Activated naive CD8-positive, alpha-beta T cell treated with anti-CD3 and anti-CD28 coated beads, Interleukin-2, amount 50 U/mL, for 24 hours (primary cell): Measurements from ENCODE around the gene CCR3.
A peak's percentile ranks its signal among the peaks of the same experiment; 100 is the strongest.

ENCODE experiments used
- ATAC-seq: fragments of 150-1000 bp; cut with Tn5 transposase; one replicate; pipeline ENCODE4 v1.10.0; 2021
- DNase-seq: peaks from one replicate; pipeline ENCODE4 v3.0.0; 2021
- H3K27ac Mint-ChIP-seq: one replicate; pipeline ENCODE4 v1.8.0; 2021; ENCODE audit warnings: mild to moderate bottlenecking, mixed read lengths
- H3K27me3 Mint-ChIP-seq: one replicate; pipeline ENCODE4 v1.8.0; 2021; ENCODE audit warnings: mixed read lengths
- H3K36me3 Mint-ChIP-seq: one replicate; pipeline ENCODE4 v1.8.0; 2021; ENCODE audit warnings: low read depth, mixed read lengths
- H3K4me1 Mint-ChIP-seq: one replicate; pipeline ENCODE4 v1.8.0; 2021; ENCODE audit warnings: mixed read lengths
- H3K4me3 Mint-ChIP-seq: one replicate; pipeline ENCODE4 v1.8.0; 2021; ENCODE audit warnings: mild to moderate bottlenecking, moderate library complexity, mixed read lengths
- H3K9me3 Mint-ChIP-seq: one replicate; pipeline ENCODE4 v1.8.0; 2021; ENCODE audit warnings: mixed read lengths

Gene CCR3

DNA sequence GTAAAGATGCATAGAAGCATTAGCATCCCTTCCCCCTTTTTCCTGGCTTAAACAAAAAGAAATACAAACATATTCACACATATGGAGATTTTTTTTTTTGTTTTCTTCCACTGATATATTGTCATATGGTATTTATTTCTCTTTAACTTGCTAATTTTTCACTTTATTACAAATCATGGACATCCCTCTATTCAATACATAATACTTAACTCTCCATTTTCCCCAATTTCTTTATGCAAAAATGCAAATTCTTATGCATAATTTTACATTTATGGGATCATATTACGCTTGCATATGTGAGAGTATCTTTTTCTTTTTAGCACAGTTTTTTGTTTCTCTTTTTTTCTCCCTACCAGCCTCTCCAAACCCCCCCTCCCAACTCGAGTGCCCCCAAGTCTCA, 48.8 kb downstream of the CCR3 start:
- Mint-ChIP-seq H3K4me3 (no peak overlapping the region), H3K27me3 (peaks cover 10% of the 10 kb centered on the region), H3K9me3 (no peaks in the 10 kb centered on the region), H3K27ac (no peak overlapping the region), H3K36me3 (no peaks in the 10 kb centered on the region), H3K4me1 (peaks cover 36% of the 10 kb centered on the region)
- ATAC-seq (no peak), DNase-seq (no peak)

DNA sequence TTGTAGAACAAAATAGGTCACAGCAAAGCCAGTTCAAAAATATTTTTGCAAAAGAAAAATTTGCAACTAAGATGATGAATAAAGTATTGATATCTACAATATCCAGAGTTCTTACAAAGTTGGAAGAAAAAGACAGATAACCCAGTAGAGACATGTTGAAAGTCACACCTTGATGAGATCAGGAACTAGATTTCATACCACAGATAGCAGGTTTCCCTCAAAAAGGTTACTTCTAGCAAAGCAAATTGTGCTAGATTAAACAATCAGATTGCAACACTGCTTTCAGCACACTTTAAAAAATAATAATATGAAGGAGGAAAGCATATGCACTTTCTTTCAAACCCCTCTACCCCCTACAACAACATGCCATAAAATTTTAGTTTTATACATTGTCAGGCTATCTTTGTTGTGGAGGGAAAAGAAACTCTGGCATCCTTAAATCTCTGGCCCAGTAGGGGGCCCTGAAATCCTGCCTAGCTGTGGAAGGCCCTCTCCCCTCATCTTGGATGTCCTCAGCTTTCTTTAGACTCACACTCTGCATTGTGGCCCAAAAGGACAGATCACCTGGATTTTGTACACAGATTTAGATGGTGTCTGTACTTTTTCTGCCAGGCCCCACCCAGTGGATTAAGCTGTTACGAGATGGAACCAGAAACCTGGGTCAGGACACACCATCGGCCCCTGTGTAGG, 50.9 kb downstream of the CCR3 start:
- no peak for DNase-seq
- H3K4me3 Mint-ChIP-seq: no peak overlapping the region
- no peaks in the 10 kb centered on the region for H3K9me3 Mint-ChIP-seq
- peak overlapping the region; percentile 78 for H3K27ac Mint-ChIP-seq
- H3K36me3 Mint-ChIP-seq: no peaks in the 10 kb centered on the region
- peaks cover 43% of the 10 kb centered on the region for H3K4me1 Mint-ChIP-seq
- peaks cover 16% of the 10 kb centered on the region for H3K27me3 Mint-ChIP-seq
- ATAC-seq: peak; percentile 1

- peak overlapping the region; percentile 78 for H3K27ac Mint-ChIP-seq
- no peaks in the 10 kb centered on the region for H3K36me3 Mint-ChIP-seq
- no peaks in the 10 kb centered on the region for H3K9me3 Mint-ChIP-seq
- peaks cover 16% of the 10 kb centered on the region for H3K27me3 Mint-ChIP-seq
- peaks cover 53% of the 10 kb centered on the region for H3K4me1 Mint-ChIP-seq
- DNase-seq: peak; percentile 75
- H3K4me3 Mint-ChIP-seq: peak overlapping the region; percentile 41
- peak; percentile 97 for ATAC-seq
Measured at GRCh38 chr3:46293991-46294833, 52.0 kb downstream of the CCR3 start.

DNA sequence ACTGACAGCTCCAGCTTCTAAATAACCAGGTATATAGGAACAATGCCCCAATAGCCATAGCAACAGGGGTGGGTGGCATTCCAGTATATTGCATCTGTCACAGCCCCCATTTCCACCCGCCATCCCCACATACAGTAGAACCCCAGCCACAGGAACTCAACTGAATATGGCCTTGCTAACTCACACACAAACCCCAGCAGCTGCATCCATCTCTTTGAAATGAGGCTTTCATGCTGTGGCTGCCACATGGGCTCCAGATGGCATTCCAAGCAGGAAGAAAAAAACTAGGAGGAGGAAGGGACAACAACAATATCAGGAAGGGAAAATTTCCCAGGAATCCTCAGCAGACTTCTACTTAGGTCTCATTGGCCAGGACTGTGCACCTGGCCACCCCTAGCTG, 54.6 kb downstream of the CCR3 start:
- Mint-ChIP-seq H3K36me3 (no peaks in the 10 kb centered on the region), H3K27ac (no peak overlapping the region), H3K4me1 (peaks cover 79% of the 10 kb centered on the region), H3K4me3 (no peak overlapping the region), H3K9me3 (no peaks in the 10 kb centered on the region), H3K27me3 (peaks cover 15% of the 10 kb centered on the region)
- ATAC-seq: no peak
- DNase-seq: no peak

DNA sequence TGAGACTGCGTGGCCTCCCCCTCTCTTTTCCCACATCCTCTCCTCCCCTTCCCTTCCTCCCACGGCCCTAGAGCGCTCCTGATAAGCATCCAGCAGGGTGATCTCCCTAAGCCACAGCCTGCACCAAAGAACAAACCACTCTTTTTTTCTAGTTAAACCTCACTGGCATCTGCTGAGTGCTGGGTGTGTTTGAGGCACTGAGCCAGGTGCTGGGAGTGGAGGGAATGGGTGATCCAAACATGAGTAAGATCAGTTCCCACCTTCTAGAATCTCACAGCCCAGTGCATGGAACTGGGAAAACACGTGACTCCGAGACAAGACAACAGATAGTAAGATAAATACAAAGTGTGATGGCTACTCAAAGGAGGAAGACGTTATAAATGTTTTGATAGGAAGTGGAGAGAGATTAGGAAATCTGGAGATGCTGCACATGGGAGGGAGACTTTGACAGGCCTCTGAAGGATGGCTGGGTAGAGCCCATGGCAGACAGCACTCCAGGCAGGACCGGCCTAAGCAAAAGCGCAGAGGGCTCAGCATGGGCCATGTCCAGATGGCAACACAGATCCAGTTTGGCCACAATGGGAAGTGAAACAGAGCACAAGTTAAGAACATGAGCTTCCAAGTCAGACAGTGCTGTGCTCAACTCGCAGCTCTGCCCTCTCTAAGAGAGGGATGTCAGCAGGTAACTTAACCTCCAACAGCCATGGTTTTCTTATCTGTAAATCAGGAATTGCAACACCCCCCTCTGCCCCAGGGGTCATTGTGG, 55.6 kb downstream of the CCR3 start:
- H3K9me3 Mint-ChIP-seq: no peaks in the 10 kb centered on the region
- DNase-seq (no peak), ATAC-seq (no peak)
- peaks cover 14% of the 10 kb centered on the region for H3K27me3 Mint-ChIP-seq
- no peak overlapping the region for H3K4me3 Mint-ChIP-seq
- H3K36me3 Mint-ChIP-seq: no peaks in the 10 kb centered on the region
- no peak overlapping the region for H3K27ac Mint-ChIP-seq
- H3K4me1 Mint-ChIP-seq: peaks cover 83% of the 10 kb centered on the region

DNA sequence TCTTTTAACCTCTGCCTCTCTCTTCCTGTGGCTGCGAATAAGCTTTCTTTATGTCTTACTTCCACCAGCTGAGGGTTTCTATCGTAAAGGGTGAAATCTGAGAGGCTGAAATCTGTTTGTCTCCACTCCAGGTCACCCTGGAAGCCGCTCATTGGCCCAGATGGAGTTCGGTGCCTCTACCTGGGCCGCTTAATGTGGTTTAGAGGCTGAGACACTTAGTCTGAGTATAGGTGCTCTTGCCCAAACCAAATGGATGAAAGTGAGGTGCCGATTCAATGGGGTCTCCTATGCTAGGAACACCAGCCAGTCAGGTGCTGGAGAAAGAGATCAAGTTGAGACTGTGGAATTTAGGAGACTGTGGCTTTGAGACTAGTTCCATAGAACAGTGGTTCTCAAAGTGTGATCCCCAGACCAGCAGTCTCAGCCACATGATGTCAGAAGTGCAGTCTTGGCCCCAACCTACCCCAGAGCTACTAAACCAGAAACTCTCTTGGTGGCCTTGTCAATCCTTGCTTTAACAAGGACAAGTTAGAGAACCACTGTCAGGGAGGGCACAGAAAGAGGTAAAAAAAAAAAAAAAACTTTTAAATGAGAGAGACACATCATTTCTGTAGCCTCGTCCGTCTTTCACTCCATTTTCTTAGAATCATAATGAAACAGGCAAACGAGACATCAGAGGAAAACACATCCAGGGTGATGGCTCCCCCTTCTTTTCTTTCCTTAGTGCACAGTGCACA, 56.8 kb downstream of the CCR3 start:
- DNase-seq: peak; percentile 49
- peak; percentile 88 for ATAC-seq
- Mint-ChIP-seq H3K4me1 (peaks cover 71% of the 10 kb centered on the region), H3K4me3 (no peak overlapping the region), H3K9me3 (no peaks in the 10 kb centered on the region), H3K27me3 (peaks cover 14% of the 10 kb centered on the region), H3K36me3 (no peaks in the 10 kb centered on the region), H3K27ac (peak overlapping the region; percentile 88)

DNA sequence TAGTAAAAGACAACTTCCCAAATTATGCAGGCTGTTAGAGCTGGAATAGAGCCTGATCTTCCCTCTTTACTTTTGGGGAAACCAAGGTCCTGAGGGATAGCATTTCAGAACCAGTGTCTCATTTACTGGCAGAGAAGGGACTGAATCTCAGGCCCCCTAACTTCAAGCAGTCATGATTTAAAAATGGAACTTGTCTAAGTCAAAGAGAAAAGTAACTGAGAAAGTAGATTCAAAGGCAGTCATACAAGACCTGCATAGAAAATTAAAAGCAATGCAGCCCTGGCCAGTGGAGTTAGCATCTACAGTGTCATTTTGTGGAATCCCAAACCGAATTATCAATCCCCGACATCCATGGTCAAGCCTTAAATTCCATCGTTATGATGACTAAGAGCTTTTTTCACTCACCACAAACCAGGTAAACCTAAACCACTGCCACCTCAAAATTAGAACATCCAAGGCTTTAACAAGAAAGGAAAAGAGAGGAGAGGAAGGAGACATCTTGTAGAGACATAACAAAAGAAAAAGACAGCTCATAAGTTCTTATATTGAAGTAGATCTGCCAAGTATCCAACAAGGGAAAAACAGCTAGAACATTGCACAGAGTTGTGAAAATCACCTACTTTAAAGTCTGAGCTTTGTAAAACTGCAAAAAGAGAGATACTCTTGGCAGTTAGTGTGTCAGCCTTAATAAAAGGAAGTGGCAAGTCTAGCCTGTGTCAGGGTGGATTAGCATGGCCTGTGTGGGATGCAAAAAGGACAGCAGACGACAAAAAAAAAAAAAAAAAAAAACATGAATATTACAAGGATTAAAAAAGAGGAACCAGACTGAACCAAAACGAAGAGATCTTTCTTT, 57.6 kb downstream of the CCR3 start:
- H3K4me3 Mint-ChIP-seq: peak overlapping the region; percentile 39
- peaks cover 66% of the 10 kb centered on the region for H3K4me1 Mint-ChIP-seq
- H3K9me3 Mint-ChIP-seq: no peaks in the 10 kb centered on the region
- peaks cover 14% of the 10 kb centered on the region for H3K27me3 Mint-ChIP-seq
- ATAC-seq: peak; percentile 27
- no peaks in the 10 kb centered on the region for H3K36me3 Mint-ChIP-seq
- peak overlapping the region; percentile 88 for H3K27ac Mint-ChIP-seq
- no peak for DNase-seq

DNA sequence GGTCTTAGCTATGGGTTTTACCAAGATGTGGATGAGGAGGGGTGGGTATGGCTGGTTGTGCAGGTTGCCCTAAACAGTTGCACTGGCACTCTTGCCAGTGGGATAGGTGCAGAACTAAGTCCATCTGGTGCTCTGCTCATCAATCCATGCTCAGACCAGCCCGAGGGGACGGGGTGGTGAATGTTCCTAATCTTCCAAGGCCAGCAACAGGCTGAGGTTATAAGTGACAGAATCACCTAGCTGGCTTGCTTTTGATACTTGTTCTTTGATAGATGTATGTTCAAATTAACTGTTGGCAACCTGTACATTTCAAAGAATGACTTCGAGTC, 58.2 kb downstream of the CCR3 start:
- peaks cover 63% of the 10 kb centered on the region for H3K4me1 Mint-ChIP-seq
- DNase-seq (no peak), ATAC-seq (no peak)
- no peaks in the 10 kb centered on the region for H3K36me3 Mint-ChIP-seq
- H3K4me3 Mint-ChIP-seq: no peak overlapping the region
- H3K9me3 Mint-ChIP-seq: no peaks in the 10 kb centered on the region
- peaks cover 14% of the 10 kb centered on the region for H3K27me3 Mint-ChIP-seq
- no peak overlapping the region for H3K27ac Mint-ChIP-seq

DNA sequence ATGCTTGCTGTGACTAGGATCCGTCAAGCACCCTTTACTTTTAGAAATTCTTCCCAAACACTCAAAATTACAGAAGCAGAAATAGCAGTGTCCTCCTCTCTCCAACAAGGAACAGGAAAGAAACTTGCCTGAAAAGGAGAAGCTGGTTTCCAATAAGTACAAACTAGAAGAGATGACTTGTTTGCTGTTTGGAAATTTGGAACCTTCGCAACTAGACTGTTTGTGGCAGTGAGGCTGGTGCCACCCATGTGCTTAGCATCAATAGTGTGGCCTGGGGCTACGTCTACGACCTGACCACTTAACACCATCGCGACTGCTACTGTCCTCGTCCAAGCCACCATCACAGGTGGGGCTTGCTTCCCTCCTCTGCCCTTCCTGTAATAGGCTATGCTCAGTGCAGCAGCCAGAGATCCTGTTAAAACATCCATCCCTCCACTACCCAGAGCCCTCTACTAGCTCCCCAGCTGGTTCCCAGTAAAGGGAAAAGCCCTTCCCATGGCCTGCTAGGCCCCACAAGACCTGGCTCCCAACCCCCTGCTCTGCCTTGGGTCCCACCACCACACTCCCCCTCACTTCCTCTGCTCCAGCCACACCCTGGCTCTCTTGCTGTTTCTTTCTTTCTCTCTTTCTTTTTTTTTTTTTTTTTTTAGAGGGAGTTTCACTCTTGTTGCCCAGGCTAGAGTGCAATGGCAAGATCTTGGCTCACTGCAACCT, 59.0 kb downstream of the CCR3 start:
- H3K4me1 Mint-ChIP-seq: peaks cover 62% of the 10 kb centered on the region
- no peaks in the 10 kb centered on the region for H3K36me3 Mint-ChIP-seq
- H3K4me3 Mint-ChIP-seq: no peak overlapping the region
- H3K27me3 Mint-ChIP-seq: peaks cover 9% of the 10 kb centered on the region
- DNase-seq (no peak), ATAC-seq (no peak)
- H3K27ac Mint-ChIP-seq: no peak overlapping the region
- no peaks in the 10 kb centered on the region for H3K9me3 Mint-ChIP-seq

- Mint-ChIP-seq H3K27me3 (peaks cover 14% of the 10 kb centered on the region), H3K9me3 (no peaks in the 10 kb centered on the region), H3K4me1 (peaks cover 46% of the 10 kb centered on the region), H3K36me3 (no peaks in the 10 kb centered on the region), H3K4me3 (no peak overlapping the region), H3K27ac (no peak overlapping the region)
- ATAC-seq: no peak
- DNase-seq: no peak
Measured at GRCh38 chr3:46303240-46303639, 61.0 kb downstream of the CCR3 start.

DNA sequence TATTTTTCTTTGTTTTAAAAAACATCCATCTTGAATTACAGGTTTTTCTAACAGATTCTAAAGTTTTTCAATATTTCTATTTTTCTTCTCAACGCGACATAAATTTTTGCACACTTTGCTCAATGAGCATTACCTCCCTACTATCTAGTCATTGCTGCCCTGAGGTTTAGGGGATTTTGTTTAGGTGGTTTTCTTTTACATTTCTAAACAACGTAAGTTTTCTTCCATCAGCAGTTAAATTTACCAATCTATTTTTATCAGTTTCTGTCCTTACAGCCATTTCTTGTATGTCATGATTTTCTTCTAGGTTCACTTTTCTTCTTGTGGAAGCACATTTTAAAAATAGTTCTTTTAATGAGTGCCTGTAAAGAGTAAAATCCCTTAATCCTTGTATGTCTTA, 62.5 kb downstream of the CCR3 start:
- Mint-ChIP-seq H3K27me3 (peaks cover 14% of the 10 kb centered on the region), H3K4me3 (no peak overlapping the region), H3K27ac (no peak overlapping the region), H3K9me3 (no peaks in the 10 kb centered on the region), H3K4me1 (peaks cover 31% of the 10 kb centered on the region), H3K36me3 (no peaks in the 10 kb centered on the region)
- no peak for ATAC-seq
- no peak for DNase-seq

GRCh38 chr3:46312991-46313390, 70.7 kb downstream of the CCR3 start:
- no peak for ATAC-seq
- Mint-ChIP-seq H3K9me3 (peaks cover 8% of the 10 kb centered on the region), H3K27ac (no peak overlapping the region), H3K36me3 (no peaks in the 10 kb centered on the region), H3K4me1 (peaks cover 15% of the 10 kb centered on the region), H3K4me3 (no peak overlapping the region), H3K27me3 (peaks cover 20% of the 10 kb centered on the region)
- no peak for DNase-seq

GRCh38 chr3:46314517-46314916, 72.3 kb downstream of the CCR3 start:
- Mint-ChIP-seq H3K36me3 (no peaks in the 10 kb centered on the region), H3K4me3 (no peak overlapping the region), H3K27ac (no peak overlapping the region), H3K9me3 (peaks cover 13% of the 10 kb centered on the region), H3K4me1 (peaks cover 15% of the 10 kb centered on the region), H3K27me3 (peaks cover 20% of the 10 kb centered on the region)
- ATAC-seq: peak; percentile 77
- no peak for DNase-seq
